HepG2 (cell line): Measurements from ENCODE around the gene DUS1L. TPM values are rescaled to one million over a fixed set of nuclear protein-coding genes. Genes with fewer than 3 reads are reported as not detected.

Experiments
- BCL6 ChIP-seq: IDR thresholded peaks from 2 replicates; pipeline ENCODE4 v1.6.1; 2016; ENCODE audit warnings: missing genetic modification reagents, missing compliant biosample characterization
- BRD4 ChIP-seq: sonication (generic); formaldehyde crosslinking; IDR thresholded peaks from 2 replicates; pipeline ENCODE4 v1.4.0; 2020; ENCODE audit warnings: missing genetic modification reagents
- E2F5 ChIP-seq: sonication (generic); formaldehyde crosslinking; conservative IDR thresholded peaks from 2 replicates; pipeline ENCODE4 v1.4.0; 2020; ENCODE audit warnings: missing genetic modification reagents
- MEIS1 ChIP-seq: sonication (generic); formaldehyde crosslinking; IDR thresholded peaks from 2 replicates; pipeline ENCODE4 v1.9.0; 2021; ENCODE audit warnings: mild to moderate bottlenecking, missing genetic modification reagents, moderate library complexity, borderline replicate concordance
- MIER2 ChIP-seq: IDR thresholded peaks from 2 replicates; pipeline ENCODE4 v1.6.1; 2016; ENCODE audit warnings: missing biosample characterization, missing genetic modification reagents
- MLXIP ChIP-seq: sonication (generic); formaldehyde crosslinking; IDR thresholded peaks from 2 replicates; pipeline ENCODE4 v1.9.0; 2021; ENCODE audit warnings: missing genetic modification reagents, borderline replicate concordance
- MXD3 ChIP-seq: IDR thresholded peaks from 2 replicates; pipeline ENCODE4 v1.6.1; 2016; ENCODE audit warnings: mild to moderate bottlenecking, missing biosample characterization, missing genetic modification reagents
- NKX3-1 ChIP-seq: sonication (generic); formaldehyde crosslinking; IDR thresholded peaks from 2 replicates; pipeline ENCODE4 v1.5.0; 2020; ENCODE audit warnings: missing genetic modification reagents
- POLR2G ChIP-seq: fragments of 200-400 bp; formaldehyde crosslinking; IDR thresholded peaks from 2 replicates; pipeline ENCODE4 v1.6.1; 2018; ENCODE audit warnings: mild to moderate bottlenecking, low read depth, low read length, moderate library complexity
- RBFOX2 ChIP-seq: fragments of 200-400 bp; formaldehyde crosslinking; IDR thresholded peaks from 2 replicates; pipeline ENCODE4 v1.6.1; 2017; ENCODE audit warnings: low read depth, mild to moderate bottlenecking, low read length
- TBX2 ChIP-seq: sonication (generic); formaldehyde crosslinking; IDR thresholded peaks from 2 replicates; pipeline ENCODE4 v1.5.0; 2020; ENCODE audit warnings: missing genetic modification reagents, mild to moderate bottlenecking, borderline replicate concordance
- ZC3H13 ChIP-seq: sonication (generic); formaldehyde crosslinking; IDR thresholded peaks from 2 replicates; pipeline ENCODE4 v1.8.1; 2023; ENCODE audit warnings: mild to moderate bottlenecking, missing genetic modification reagents, moderate library complexity
- ZNF230 ChIP-seq: sonication (generic); formaldehyde crosslinking; IDR thresholded peaks from 2 replicates; pipeline ENCODE4 v1.4.0; 2020; ENCODE audit warnings: mild to moderate bottlenecking, missing genetic modification reagents
- ZNF274 ChIP-seq: sonication (generic); formaldehyde crosslinking; IDR thresholded peaks from 2 replicates; pipeline ENCODE4 v1.5.1; 2020; ENCODE audit warnings: mild to moderate bottlenecking, missing genetic modification reagents
- ZNF569 ChIP-seq: sonication (generic); formaldehyde crosslinking; IDR thresholded peaks from 2 replicates; pipeline ENCODE4 v1.5.0; 2020; ENCODE audit warnings: mild to moderate bottlenecking, missing genetic modification reagents, moderate library complexity, borderline replicate concordance
- ZNF761 ChIP-seq: sonication (generic); formaldehyde crosslinking; conservative IDR thresholded peaks from 2 replicates; pipeline ENCODE4 v1.4.0; 2020; ENCODE audit warnings: mild to moderate bottlenecking, missing genetic modification reagents
- ZSCAN22 ChIP-seq: sonication (generic); formaldehyde crosslinking; IDR thresholded peaks from 2 replicates; pipeline ENCODE4 v1.4.0; 2020; ENCODE audit warnings: mild to moderate bottlenecking, missing genetic modification reagents
- polyA plus RNA-seq, 8 experiments: library from polyadenylated mRNA; depleted of rRNA in 3 of 8; stranded (reverse) in 7 of 8; unstranded in 1 of 8; fragments of >200 nt; fragmentation: Illumina TruSeq in 4 of 8; extraction: Trizol in 4 of 8; gene quantifications; 2 replicates each; pipeline versions ENCODE4 v1.2.1 to v1.2.3, GENCODE V29; 2011 to 2016; ENCODE audit warnings: low read depth in 4 of 8, missing spikeins in 1 of 8, mixed read lengths in 1 of 8; ENCODE audit not compliant: insufficient read depth in 1 of 8
- total RNA-seq, 5 experiments: library from RNA; depleted of rRNA; stranded (reverse); fragments of >200 nt; fragmentation: Illumina TruSeq; extraction: Trizol; gene quantifications; 2 replicates each; pipeline ENCODE4 v1.2.3, GENCODE V29; 2016; ENCODE audit warnings: low read depth in 1 of 5
- TF ChIP-seq, protein P1 (sequence below): sonication (generic); formaldehyde crosslinking; IDR thresholded peaks from 2 replicates; pipeline ENCODE4 v1.4.0; 2020; ENCODE audit warnings: missing genetic modification reagents, borderline replicate concordance
- TF ChIP-seq, protein P2 (sequence below): sonication (generic); formaldehyde crosslinking; IDR thresholded peaks from 2 replicates; pipeline ENCODE4 v1.4.0; 2020; ENCODE audit warnings: mild to moderate bottlenecking, low read depth, missing genetic modification reagents

The DUS1L gene
- total and polyA plus RNA-seq, 2 of the 13 experiments (the other 11 are each of a cell fraction or from before 2014, with no cell fraction given): 81.0 to 109 TPM

- TF ChIP-seq ZNF230 (CRISPR knock-in tag) (peak; percentile 58; the same call in 1 of the 2 replicates), MIER2 (CRISPR knock-in tag) (no peak), ZNF761 (CRISPR knock-in tag) (0 out of 2 replicates have a peak, but pooled peaks have one; percentile 73), MXD3 (CRISPR knock-in tag) (peak; percentile 56), BCL6 (CRISPR knock-in tag) (no peak), ZC3H13 (peak; percentile 84), MLXIP (no peak), NKX3-1 (CRISPR knock-in tag) (peak; percentile 35), RBFOX2 (peak; percentile 79), BRD4 (CRISPR knock-in tag) (peak; percentile 38; the same call in 1 of the 2 replicates), ZNF569 (CRISPR knock-in tag) (no peak), ZSCAN22 (CRISPR knock-in tag) (0 out of 2 replicates have a peak, but pooled peaks have one; percentile 36), POLR2G (peak; percentile 38), TBX2 (CRISPR knock-in tag) (peak; percentile 47; the same call in 1 of the 2 replicates), MEIS1 (0 out of 2 replicates have a peak, but pooled peaks have one; percentile 35), E2F5 (CRISPR knock-in tag) (peak; percentile 1; the same call in 1 of the 2 replicates), ZNF274 (CRISPR knock-in tag) (peak; percentile 32)
- TF ChIP-seq, protein P1, sequence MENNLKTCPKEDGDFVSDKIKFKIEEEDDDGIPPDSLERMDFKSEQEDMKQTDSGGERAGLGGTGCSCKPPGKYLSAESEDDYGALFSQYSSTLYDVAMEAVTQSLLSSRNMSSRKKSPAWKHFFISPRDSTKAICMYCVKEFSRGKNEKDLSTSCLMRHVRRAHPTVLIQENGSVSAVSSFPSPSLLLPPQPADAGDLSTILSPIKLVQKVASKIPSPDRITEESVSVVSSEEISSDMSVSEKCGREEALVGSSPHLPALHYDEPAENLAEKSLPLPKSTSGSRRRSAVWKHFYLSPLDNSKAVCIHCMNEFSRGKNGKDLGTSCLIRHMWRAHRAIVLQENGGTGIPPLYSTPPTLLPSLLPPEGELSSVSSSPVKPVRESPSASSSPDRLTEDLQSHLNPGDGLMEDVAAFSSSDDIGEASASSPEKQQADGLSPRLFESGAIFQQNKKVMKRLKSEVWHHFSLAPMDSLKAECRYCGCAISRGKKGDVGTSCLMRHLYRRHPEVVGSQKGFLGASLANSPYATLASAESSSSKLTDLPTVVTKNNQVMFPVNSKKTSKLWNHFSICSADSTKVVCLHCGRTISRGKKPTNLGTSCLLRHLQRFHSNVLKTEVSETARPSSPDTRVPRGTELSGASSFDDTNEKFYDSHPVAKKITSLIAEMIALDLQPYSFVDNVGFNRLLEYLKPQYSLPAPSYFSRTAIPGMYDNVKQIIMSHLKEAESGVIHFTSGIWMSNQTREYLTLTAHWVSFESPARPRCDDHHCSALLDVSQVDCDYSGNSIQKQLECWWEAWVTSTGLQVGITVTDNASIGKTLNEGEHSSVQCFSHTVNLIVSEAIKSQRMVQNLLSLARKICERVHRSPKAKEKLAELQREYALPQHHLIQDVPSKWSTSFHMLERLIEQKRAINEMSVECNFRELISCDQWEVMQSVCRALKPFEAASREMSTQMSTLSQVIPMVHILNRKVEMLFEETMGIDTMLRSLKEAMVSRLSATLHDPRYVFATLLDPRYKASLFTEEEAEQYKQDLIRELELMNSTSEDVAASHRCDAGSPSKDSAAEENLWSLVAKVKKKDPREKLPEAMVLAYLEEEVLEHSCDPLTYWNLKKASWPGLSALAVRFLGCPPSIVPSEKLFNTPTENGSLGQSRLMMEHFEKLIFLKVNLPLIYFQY: no peak
- TF ChIP-seq, protein P2, sequence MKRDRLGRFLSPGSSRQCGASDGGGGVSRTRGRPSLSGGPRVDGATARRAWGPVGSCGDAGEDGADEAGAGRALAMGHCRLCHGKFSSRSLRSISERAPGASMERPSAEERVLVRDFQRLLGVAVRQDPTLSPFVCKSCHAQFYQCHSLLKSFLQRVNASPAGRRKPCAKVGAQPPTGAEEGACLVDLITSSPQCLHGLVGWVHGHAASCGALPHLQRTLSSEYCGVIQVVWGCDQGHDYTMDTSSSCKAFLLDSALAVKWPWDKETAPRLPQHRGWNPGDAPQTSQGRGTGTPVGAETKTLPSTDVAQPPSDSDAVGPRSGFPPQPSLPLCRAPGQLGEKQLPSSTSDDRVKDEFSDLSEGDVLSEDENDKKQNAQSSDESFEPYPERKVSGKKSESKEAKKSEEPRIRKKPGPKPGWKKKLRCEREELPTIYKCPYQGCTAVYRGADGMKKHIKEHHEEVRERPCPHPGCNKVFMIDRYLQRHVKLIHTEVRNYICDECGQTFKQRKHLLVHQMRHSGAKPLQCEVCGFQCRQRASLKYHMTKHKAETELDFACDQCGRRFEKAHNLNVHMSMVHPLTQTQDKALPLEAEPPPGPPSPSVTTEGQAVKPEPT (CRISPR knock-in tag): peak; percentile 67; the same call in 1 of the 2 replicates
These were observed 42.0 kb downstream of the DUS1L start (continued) for GRCh38 chr17:82023447-82024241.
